GM18858 (cell line): ENCODE results near the gene SETSIP.
"Not testable (repeated sequence)": the region's sequence is repeated elsewhere in the genome, so short reads cannot be mapped to it uniquely, and the experiment has no call there.

Source experiments
- ATAC-seq: cut with Tn5 transposase; IDR thresholded peaks from one replicate; pipeline ENCODE4 v1.9.1; 2021; ENCODE audit not compliant: unreplicated experiment

SETSIP gene

DNA sequence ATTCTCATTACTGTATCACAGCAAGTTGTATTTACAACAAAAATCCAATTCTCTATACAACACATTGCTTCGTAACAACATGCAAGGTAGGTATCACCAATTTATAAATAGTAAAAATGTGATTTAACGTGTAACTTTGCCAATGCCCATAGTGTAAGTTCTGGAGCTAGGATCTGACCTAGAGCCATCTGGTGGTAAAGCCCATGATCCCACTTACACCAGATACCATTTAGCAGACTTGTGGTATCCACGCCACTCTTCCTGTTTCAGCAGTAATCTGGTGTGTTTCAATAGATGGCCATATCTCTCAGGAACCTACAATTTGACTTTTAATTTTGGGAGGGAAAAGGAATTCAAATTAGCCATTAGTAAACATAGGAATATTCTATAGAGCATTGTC, 10.2 kb downstream of the SETSIP start:
- ATAC-seq, result no peak

DNA sequence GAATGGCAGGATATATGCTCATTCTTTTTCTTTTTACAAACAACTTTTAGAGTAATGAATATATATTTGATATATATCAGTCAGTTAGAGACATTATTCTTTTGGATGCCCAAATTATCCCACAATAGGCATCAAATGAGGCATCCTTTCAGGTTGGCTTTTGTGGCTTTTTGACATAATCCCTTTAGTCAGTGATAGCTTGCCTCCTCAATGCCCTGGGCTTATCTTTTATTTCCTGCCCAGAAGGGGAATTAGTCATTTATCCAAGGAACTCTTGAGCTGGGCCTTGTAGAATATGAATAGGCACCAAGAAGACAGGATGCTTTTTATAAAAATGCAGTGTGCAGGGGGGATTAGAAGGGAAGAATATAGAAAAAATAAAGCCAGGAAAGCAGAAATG, 23.3 kb downstream of the SETSIP start:
- ATAC-seq, result no peak

DNA sequence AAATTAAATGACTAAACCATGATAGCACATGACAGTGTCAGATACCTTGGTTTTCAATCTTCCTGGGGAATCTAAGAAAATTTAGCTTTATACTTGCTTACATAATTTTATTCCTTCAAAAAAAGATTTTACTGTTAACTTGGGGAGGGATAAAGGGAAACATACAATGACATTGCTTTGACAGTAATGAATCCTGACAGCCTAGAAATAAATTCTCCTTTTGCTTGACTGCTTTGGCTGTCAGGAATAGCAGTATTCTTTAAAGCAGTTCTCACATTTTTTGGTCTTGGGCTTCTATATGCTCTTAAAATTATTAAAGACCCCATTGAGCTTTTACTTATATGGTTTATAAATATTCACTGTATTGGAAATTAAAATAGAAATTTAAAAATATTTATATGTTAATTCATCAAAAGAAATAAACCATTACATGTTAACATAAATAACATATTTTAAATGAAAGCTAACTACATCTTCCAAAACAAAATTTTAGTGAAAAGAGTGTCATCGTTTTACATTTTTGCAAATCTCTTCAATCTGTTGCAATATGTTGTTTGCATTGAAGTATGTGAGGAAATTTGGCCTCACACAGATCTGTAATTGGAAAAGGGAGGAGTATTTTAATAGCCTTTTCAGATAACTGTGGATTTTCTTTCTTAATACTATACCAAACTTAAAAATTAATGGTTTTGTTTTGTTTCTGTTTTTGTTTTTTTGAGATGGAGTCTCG, 29.3 kb downstream of the SETSIP start:
- no peak for ATAC-seq

DNA sequence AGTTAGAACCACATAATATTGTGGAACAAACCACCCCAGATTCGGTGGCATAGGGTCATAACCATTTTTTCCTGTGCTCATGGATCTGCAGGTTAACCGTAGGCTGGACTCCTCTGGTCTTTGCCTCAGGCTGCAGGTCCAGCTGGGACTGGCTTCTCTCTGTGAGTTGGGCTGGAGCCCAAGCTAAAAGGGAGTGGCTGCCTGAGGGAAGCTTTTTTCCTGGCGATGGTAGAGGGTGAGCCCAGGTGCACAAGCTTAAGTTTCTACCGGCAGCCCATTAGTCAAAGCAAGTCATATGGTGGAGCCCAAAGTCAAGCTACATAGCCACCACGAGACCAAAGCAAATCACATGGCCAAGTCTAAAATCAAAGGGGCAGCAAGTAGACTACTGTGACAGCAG, 31.6 kb downstream of the SETSIP start:
- no peak for ATAC-seq

DNA sequence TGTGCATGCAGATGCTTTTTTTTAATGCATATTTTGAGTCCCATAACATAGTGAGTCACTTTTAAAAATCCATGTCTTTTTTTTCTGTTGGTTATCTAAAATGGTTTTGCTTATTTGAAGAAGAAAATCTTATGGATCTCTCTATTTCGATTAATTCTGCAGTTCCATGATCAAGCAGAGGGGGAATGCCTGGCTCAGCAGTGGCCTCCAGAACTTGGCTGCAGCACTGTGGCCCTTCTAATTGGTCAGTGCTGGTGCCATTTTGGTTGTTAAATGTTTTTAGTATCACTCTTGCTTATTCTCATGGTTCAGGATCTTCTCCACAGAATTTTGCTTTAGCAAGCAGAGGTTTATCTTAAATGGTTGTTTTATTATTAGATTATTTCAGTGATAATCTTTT, 34.2 kb downstream of the SETSIP start:
- ATAC-seq, result no peak

DNA sequence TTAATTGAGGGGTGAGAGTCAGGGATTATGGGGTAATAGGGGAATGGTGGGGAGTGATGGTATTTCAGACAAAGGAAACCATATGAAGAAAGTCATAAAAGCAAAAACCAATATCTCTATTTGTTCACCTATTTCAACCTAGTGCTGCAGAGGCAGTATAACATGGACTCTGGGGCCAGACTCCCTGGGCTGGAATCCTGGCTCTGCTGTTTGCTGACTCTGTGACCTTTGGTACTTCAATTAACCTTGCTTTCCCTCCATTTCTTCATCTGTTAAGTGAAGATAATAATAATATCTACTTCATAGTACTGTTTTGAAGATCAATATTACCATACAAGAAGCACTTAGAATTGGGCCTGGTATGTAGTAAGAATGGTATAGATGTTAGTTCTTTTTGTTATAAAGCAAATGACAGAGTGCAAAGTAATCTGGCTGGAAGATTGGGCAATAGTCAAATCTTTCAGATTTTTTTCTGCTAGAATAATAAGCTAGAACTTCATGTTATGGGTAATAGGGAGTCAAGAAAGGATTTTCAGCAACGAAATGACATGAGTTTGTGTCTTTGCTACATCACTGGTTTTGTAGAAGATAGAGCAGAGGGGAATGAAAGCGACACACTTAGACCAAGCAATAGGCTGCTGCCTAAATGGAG, 36.4 kb downstream of the SETSIP start:
- no peak for ATAC-seq

DNA sequence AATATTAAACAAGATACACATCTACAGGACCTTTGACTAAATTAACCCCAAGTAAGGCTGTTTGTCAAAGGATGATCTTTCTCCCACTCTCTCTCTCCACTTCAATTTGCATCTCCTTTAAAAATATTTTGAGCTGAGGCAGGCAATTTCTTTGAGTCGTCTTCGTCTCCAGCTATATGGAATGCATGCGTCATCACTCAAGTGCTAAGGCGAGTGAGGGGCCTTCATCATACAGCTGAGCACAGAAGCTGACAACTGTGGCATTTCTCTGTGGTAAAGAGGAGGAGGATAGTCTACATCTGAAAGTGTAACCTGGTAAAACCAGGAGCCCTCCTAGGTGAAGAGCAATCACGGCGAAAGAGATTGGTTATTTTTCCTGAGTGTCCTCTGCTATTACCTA, 37.8 kb downstream of the SETSIP start:
- no peak for ATAC-seq

DNA sequence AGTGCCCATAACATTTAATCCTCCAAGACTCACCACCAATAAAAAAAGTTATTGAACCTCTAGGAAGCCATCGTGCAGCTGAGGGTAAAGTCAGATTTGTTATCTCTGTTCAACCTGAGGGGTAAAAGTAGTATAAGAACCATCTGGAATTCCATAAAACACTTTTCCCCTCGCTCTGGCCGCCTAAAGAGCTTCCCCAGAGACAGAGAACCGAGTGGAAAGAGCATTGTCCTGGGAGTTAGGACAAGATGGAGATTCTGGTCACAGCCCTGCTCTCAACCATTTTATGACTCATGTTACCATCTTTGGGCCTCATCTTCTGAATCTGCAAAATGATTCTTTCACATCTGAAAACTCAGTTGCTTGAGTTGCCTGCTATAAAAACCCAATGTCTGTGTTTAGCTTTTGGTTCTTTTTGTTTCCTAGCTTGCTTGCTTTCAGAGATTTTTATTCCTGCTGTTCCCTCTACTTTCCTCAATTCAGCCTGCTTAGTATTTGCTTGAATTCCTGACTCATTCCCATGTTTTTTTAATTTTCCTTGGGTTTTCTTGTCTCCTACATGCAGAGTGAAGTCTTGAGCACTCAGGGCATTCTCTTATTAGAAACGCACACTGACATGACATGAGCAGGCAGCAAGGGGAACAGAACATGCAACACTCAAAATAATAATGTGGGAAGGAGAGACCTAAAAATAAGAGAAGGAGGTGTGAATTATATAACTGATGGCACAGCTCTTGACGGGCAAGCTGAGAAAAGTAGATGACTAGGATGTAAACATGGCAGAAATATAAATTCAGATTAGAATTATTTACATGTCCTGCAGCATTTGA, 43.7 kb downstream of the SETSIP start:
- no peak for ATAC-seq

DNA sequence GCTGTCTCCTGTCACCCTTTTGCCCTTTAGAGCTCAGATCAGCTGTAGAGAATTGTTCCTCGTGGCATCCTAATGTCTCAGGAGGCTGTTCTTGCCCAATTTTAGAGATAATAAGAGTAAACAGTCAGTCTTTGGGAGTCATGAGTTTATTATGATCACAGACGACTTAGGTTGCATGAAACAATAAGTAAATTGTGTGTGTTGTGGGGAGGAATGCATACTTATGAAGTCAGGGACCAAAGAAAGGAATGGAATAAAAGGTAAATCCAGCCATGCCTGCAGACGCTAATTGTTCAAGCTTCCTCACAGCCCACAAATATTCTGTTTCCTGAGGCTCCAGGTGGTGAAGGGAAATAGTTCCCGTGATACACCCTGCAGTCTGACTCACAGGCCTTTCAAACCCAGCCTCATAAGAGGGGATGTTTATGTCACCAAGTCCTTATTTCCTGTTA, 44.5 kb downstream of the SETSIP start:
- no peak for ATAC-seq

DNA sequence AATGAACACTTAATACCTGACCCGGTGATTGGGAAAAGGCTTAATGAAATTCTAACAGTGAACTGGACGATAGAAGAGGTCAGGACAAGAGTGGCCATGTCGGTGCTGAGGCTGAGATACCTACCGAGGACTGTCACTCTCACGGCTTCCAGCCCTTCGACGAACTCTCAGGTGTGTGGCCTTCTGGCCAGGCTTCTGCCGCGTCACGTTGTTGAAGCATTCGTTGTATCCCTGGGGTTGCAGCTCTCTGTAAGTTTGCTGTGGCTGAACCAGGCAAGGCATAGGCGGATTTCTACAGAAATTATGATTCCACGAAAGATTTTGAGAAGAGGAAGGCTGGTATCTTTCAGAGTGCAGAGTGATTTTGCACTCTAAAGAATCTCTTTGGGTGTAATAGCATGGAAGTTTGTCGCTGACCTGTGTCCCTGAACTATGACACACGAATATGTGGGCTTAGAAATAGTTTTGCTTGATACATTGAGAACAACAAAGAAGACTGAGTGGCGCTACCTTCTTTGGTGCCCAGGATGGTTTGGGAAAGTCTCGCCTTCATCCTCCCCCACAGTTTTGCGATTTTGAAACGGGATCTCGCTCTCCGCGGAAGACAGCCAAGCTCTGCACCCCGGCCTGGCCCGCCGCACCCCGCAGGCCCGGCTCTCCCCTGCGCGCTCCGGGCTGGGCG, 45.8 kb downstream of the SETSIP start:
- ATAC-seq, result no peak

DNA sequence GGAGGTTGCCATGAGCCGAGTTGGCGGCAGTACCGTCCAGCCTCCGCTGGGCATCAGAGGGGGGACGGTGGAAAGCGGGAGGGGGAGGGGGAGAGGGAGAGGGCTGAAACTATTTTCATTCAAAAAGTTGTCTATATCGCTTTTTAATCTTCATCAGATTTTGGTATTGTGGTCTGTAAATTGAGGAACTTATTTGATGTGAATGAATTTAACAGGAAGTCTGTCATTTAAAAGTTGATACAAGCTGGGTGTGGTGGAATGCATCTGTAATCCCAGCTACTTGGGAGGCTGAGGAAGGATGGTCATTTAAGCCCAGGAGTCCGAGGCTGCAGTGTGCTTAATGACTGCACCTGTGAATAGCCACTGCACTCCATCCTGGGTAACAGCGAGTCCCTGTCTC, 48.4 kb downstream of the SETSIP start:
- no peak for ATAC-seq

DNA sequence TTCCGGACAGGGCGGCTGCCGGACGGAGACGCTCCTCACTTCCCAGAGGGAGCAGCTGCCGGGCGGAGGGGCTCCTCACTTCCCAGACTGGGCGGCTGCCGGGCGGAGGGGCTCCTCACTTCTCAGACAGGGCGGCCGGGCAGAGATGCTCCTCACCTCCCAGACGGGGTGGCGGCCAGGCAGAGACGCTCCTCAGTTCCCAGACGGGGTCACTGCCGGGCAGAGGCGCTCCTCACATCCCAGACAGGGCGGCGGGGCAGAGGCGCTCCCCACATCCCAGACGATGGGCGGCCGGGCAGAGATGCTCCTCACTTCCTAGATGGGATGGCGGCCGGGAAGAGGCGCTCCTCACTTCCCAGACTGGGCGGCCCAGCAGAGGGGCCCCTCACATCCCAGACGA, 49.2 kb downstream of the SETSIP start:
- not testable (repeated sequence) for ATAC-seq
